Measurements from ENCODE around the gene VAMP5.

Gene VAMP5

DNA sequence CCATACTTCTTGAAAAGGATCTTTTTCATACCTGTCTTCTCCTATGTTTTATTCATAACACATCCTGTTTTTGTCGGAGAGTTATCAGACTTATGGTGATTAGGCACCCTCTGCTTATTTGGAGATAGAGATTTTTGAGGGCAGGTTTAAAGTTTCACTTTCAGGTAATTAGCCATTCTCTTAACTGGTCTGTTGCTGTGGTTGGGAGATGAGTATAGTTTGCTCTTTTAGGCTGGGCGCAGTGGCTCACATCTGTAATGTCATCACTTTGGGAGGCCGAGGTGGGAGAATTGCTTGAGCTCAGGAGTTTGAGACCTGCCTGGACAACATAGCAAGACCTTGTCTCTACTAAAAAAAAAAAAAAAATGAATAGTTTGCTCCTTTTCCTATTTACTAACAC lies 58.5 kb downstream of the VAMP5 start:
- no peaks in the 10 kb centered on the region for H3K27me3 ChIP-seq (ENCODE audit: control insufficient read depth in 1 of 2, insufficient read depth in 2 of 2, low read length in 2 of 2)
- peaks cover 60 to 67% of the 10 kb centered on the region in 2 donors for H3K36me3 ChIP-seq (ENCODE audit: control insufficient read depth in 2 of 2, insufficient read depth in 2 of 2, low read length in 2 of 2)
- H3K4me1 ChIP-seq (ENCODE audit: control insufficient read depth, insufficient read depth, low read length) = no peaks in the 10 kb centered on the region
- H3K9me3 ChIP-seq (ENCODE audit: control insufficient read depth in 2 of 2, low read length in 2 of 2) = no peaks in the 10 kb centered on the region
- no peak overlapping the region for H3K27ac ChIP-seq (ENCODE audit: low read length)
- H3K4me3 ChIP-seq (ENCODE audit: low read length in 2 of 2) = no peak overlapping the region
- H3K9ac ChIP-seq (ENCODE audit: low read length in 2 of 2) = no peak overlapping the region

All from stomach smooth muscle (tissue), 2 donors.